Gastrocnemius medialis (tissue), 4 donors: ENCODE results near the gene HLA-DOB. TPM values are rescaled to one million over a fixed set of nuclear protein-coding genes. Genes with fewer than 3 reads are reported as not detected.

Experiments
- ATAC-seq, 2 donors: fragments of 150-250 bp; one replicate each; pipeline ENCODE4 v1.9.1; 2016
- DNase-seq, 2 donors: peaks; one replicate each; pipeline ENCODE4 v3.0.0-alpha.2; 2019
- H3K27ac ChIP-seq, 4 donors: fragments of 200-600 bp; sonication (generic); 1 replicate in 1 of 4; 2 replicates in 3 of 4; pipeline ENCODE4 v1.5.1; 2016 to 2018; ENCODE audit warnings: mild to moderate bottlenecking in 2 of 4, moderate library complexity in 1 of 4
- H3K27me3 ChIP-seq, 3 donors: fragments of 200-600 bp; sonication (generic) in 2 of 3; 1 replicate in 1 of 3; 2 replicates in 2 of 3; pipeline versions ENCODE4 v1.5.1 to v1.6.0; 2016 to 2019; ENCODE audit warnings: mild to moderate bottlenecking in 1 of 3, moderate library complexity in 1 of 3
- H3K36me3 ChIP-seq, 2 donors: fragments of 200-600 bp; sonication (generic) in 1 of 2; one replicate each; pipeline ENCODE4 v1.5.1; 2017 to 2018
- H3K4me1 ChIP-seq, 2 donors: fragments of 200-600 bp; sonication (generic) in 1 of 2; one replicate each; pipeline ENCODE4 v1.5.1; 2016 to 2017; ENCODE audit warnings: mild to moderate bottlenecking in 2 of 2
- H3K4me3 ChIP-seq, 4 donors: fragments of 200-600 bp; sonication (generic) in 3 of 4; 1 replicate in 1 of 4; 2 replicates in 3 of 4; pipeline ENCODE4 v1.5.1; 2016 to 2019; ENCODE audit warnings: mild to moderate bottlenecking in 2 of 4
- H3K9me3 ChIP-seq, 3 donors: fragments of 200-600 bp; sonication (generic) in 2 of 3; 1 replicate in 1 of 3; 2 replicates in 2 of 3; pipeline ENCODE4 v1.5.1; 2016 to 2019
- CTCF ChIP-seq, 5 experiments: fragments of 450-650 bp in 3 of 5; fragments of 200-600 bp in 2 of 5; sonication (generic) in 2 of 5; IDR thresholded peaks in 4 of 5; conservative IDR thresholded peaks in 1 of 5; 1 replicate in 4 of 5; 2 replicates in 1 of 5; pipeline ENCODE4 v1.5.1; 2016 to 2019; ENCODE audit warnings: antibody characterized with exemption in 5 of 5, mild to moderate bottlenecking in 3 of 5, moderate library complexity in 3 of 5
- POLR2A ChIP-seq, 2 donors: fragments of 450-650 bp; IDR thresholded peaks; one replicate each; pipeline ENCODE4 v1.6.1; 2017; ENCODE audit warnings: antibody characterized with exemption in 2 of 2, mild to moderate bottlenecking in 2 of 2, moderate library complexity in 2 of 2
- in situ Hi-C, 4 donors: fragments of 200-750 bp; cut with MboI; loops; one replicate each; pipeline versions ENCODE4 v1.15.0 to v1.8.0; 2017; ENCODE audit warnings: low sequenced_read_pairs in 4 of 4
- intact Hi-C: fragments of 100-400 bp; cut with DNase I; formaldehyde crosslinking; loops from one replicate; pipeline ENCODE4 v1.15.1; 2023; ENCODE audit warnings: low total_unique reads
- total RNA-seq, 4 donors: library from RNA; depleted of rRNA; stranded (reverse); fragments of >200 nt; gene quantifications; one replicate each; pipeline versions ENCODE4 v1.1.0 to v1.2.3, GENCODE V29; 2016

The HLA-DOB gene
- total RNA-seq, 4 donors from 2014 or later: 0.22 to 0.72 (median 0.36) TPM; not detected in 1

GRCh38 chr6:32853541-32854375 is 37.0 kb upstream of the HLA-DOB start, which contains the start of the genes PSMB9 and TAP1:
PSMB9 (plus strand) TSS chr6:32854192; CDS start chr6:32854230, 38 bp downstream.
TAP1 (minus strand) TSS chr6:32853704; CDS start chr6:32853636, 68 bp downstream.
- no peaks in the 10 kb centered on the region for H3K27me3 ChIP-seq
- H3K9me3 ChIP-seq: no peaks in the 10 kb centered on the region
- peak within 1 kb of the TSS; percentile 85 to 99 (median 96) for H3K4me3 ChIP-seq
- peaks cover 12 to 19% of the 10 kb centered on the region in 2 donors for H3K4me1 ChIP-seq
- in situ Hi-C loops: no loop called here
- intact Hi-C loops: loop anchor here (1.0 kb wide), 3 partner anchors 9 to 15 kb away; partner anchors contain the start of genes PSMB8 and TAP2
- ATAC-seq: peak; percentile 94 to 95
- H3K27ac ChIP-seq: peak within 1 kb of the TSS; percentile 98 to 99 (median 99)
- TF ChIP-seq CTCF (IDR thresholded peaks at IDR 0.05 in 4 of 5, conservative IDR thresholded peaks at IDR 0.05 in 1 of 5): peak; percentile 83 to 90 (median 89)
- peak; percentile 89 to 92 for TF ChIP-seq POLR2A (IDR thresholded peaks at IDR 0.05)
- peaks cover 0 to 22% of the 10 kb centered on the region in 2 donors for H3K36me3 ChIP-seq
- peak; percentile 94 to 95 for DNase-seq

- peaks cover 12 to 19% of the 10 kb centered on the region in 2 donors for H3K4me1 ChIP-seq
- DNase-seq (peak in 1 of 2 donors; percentile 31), ATAC-seq (peak; percentile 40 to 44)
- no peak for TF ChIP-seq CTCF (IDR thresholded peaks at IDR 0.05 in 4 of 5, conservative IDR thresholded peaks at IDR 0.05 in 1 of 5)
- no peak for TF ChIP-seq POLR2A (IDR thresholded peaks at IDR 0.05)
- no peaks in the 10 kb centered on the region for H3K27me3 ChIP-seq
- intact Hi-C loops (loop anchor here (1.0 kb wide), 1 partner anchor 9 kb away; the partner anchor contains the start of gene PSMB8), in situ Hi-C loops (no loop called here)
- H3K36me3 ChIP-seq: peaks cover 0 to 30% of the 10 kb centered on the region in 2 donors
- peak overlapping the region; percentile 85 to 99 (median 96) for H3K4me3 ChIP-seq
- peak overlapping the region; percentile 98 to 99 (median 99) for H3K27ac ChIP-seq
- H3K9me3 ChIP-seq: no peaks in the 10 kb centered on the region
Measured at GRCh38 chr6:32852844-32853540, 36.2 kb upstream of the HLA-DOB start.

GRCh38 chr6:32852018-32852843 is 35.4 kb upstream of the HLA-DOB start:
- Histone ChIP-seq H3K9me3 (no peaks in the 10 kb centered on the region), H3K4me3 (peak overlapping the region; percentile 85 to 99 (median 96)), H3K27me3 (no peaks in the 10 kb centered on the region), H3K27ac (peak overlapping the region; percentile 98 to 99 (median 99)), H3K36me3 (peaks cover 0 to 37% of the 10 kb centered on the region in 2 donors), H3K4me1 (peaks cover 12 to 19% of the 10 kb centered on the region in 2 donors)
- TF ChIP-seq CTCF (IDR thresholded peaks at IDR 0.05 in 4 of 5, conservative IDR thresholded peaks at IDR 0.05 in 1 of 5) (no peak), POLR2A (IDR thresholded peaks at IDR 0.05) (no peak)
- in situ Hi-C loops (no loop called here), intact Hi-C loops (no loop called here)
- ATAC-seq (no peak), DNase-seq (no peak)

GRCh38 chr6:32851025-32851424 is 34.2 kb upstream of the HLA-DOB start:
- intact Hi-C loops: no loop called here
- ATAC-seq (no peak), DNase-seq (no peak)
- H3K36me3 ChIP-seq: peaks cover 0 to 49% of the 10 kb centered on the region in 2 donors
- in situ Hi-C loops: no loop called here
- peak overlapping the region in 2 of 4 donors; percentile 98 to 99 for H3K27ac ChIP-seq
- peaks cover 12 to 19% of the 10 kb centered on the region in 2 donors for H3K4me1 ChIP-seq
- no peaks in the 10 kb centered on the region for H3K9me3 ChIP-seq
- no peak for TF ChIP-seq CTCF (IDR thresholded peaks at IDR 0.05 in 4 of 5, conservative IDR thresholded peaks at IDR 0.05 in 1 of 5)
- TF ChIP-seq POLR2A (IDR thresholded peaks at IDR 0.05): no peak
- no peaks in the 10 kb centered on the region for H3K27me3 ChIP-seq
- no peak overlapping the region for H3K4me3 ChIP-seq
